ENCODE measurements around the gene PLPP6.

The PLPP6 gene

DNA sequence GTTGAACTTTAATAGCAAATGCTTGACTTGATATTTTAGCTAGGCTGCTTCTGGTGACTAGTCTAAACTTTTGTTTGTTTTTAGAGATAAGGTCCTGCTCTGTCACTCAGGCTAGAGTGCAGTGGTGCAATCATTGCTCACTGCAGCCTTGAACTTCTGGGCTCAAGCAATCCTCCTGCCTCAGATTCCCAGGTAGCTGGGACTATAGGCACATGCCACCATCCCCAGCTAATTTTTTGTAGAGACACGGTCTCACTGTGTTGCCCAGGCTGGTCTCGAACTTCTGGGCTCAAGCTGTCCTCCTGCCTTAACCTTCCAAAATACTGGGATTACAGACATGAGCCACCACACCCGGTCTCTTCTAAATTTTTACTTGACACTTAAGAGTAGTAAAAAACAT is 38.0 kb downstream of the PLPP6 start:
- no peak for DNase-seq (ENCODE audit: low read depth in 2 of 2)

DNA sequence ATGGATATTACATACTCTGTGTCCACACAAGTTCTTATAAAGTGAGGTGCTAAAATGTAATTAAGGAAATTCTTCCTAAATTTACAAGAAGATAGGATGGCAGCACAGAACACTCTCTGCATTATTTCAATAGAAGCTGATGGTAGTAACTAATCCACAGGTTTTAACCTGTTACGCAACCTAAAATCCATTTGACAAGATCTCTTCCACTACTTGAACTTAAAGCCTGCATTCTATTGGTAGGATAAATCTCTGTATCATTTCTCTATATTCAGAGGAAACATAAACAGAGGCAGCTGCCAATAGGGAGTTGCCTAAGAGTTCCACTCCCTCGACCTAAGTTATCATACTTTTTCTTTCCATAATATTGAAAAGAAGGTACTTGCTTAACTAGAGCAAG is 38.8 kb downstream of the PLPP6 start:
- no peak for DNase-seq (ENCODE audit: low read depth in 2 of 2)

DNA sequence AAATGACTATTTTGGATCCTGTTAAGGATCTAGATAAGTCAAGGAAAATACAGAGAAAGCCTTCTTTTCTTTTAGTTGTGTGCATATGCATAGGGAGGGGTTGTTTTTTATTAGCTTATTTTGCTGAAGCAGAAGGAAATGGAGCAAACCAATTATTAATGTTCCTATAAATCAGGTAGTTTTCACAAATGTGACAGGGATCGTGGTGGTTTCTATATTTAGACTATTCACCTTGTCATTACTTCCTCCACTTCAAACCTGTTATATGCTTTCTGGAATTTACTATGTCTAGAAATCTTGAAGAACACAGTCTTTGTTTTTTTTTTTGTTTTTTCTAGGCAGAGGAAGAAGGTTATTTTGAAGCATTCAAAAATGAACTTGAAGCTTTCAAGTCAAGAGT is 39.4 kb downstream of the PLPP6 start:
- DNase-seq (ENCODE audit: low read depth in 2 of 2), result no peak

DNA sequence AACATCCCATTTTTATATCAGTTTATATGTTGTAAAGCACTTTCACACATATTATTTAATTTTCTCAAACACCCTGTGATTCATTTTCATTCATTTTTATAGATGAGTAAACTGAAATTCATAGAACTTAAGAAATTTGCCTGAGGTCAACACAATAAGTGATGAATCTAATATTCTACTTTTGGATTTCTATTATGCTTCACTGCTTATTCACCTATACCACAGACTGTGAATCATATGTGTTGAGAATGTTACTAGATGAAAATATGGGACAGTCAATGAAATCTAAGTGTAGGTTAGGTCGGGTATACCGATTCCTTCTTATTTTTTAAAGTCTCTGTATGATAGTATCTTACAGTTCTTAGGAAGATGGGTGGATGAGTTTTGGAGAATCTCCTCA is 42.0 kb downstream of the PLPP6 start:
- DNase-seq (ENCODE audit: low read depth in 2 of 2), result no peak

DNA sequence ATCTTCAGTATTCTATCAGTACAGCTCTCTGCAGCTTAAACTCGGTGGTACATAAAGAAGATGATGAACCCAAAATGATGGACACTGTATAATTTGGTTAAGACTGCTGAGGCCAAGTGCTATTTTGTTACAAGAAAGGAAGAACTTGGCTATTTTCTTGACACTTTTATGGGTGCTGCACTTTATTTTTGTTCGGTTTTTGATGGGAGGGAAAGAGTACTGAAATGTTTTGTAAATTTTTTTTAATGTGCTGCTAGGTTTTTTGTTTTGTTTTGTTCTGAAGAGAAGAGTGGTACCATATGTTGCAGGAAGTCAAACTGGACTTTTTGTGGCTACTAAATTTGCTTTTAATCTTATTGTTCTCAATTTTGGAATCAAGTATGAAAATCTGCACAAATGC is 43.9 kb downstream of the PLPP6 start:
- no peak for DNase-seq (ENCODE audit: low read depth in 2 of 2)

GRCh38 chr9:4706971-4707622 is 45.0 kb downstream of the PLPP6 start:
- no peak for DNase-seq (ENCODE audit: low read depth in 2 of 2)

DNA sequence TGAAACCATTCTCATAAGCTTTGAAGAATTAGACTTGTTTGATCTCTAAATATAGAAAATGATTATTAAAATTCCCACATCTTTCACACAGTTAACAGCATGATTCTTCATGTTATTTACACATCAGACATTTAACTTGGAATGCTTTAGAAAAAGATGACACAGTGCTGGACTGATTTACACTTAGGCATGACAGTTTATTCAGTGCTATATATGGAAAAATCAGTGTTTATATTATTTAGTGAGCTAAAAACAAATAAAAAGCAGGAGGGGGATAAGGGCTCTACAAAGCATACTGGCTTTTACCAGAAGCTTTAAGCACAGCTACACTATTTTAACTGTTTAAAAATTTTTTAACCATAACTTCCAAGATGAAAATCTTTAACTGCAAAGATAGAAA is 47.3 kb downstream of the PLPP6 start:
- DNase-seq (ENCODE audit: low read depth in 2 of 2), result no peak

- DNase-seq (ENCODE audit: low read depth in 2 of 2), result no peak
Observed at GRCh38 chr9:4713849-4714248, 51.8 kb downstream of the PLPP6 start.

- DNase-seq (ENCODE audit: low read depth in 2 of 2), result no peak
Observed at GRCh38 chr9:4714266-4715016, 52.3 kb downstream of the PLPP6 start.
